GM21423 (cell line): ENCODE data around the gene GLRA3.

Experiments
- ATAC-seq: cut with Tn5 transposase; IDR thresholded peaks from one replicate; pipeline ENCODE4 v1.9.1; 2021; ENCODE audit warnings: mild to moderate bottlenecking, moderate library complexity; ENCODE audit not compliant: unreplicated experiment

The GLRA3 gene

DNA sequence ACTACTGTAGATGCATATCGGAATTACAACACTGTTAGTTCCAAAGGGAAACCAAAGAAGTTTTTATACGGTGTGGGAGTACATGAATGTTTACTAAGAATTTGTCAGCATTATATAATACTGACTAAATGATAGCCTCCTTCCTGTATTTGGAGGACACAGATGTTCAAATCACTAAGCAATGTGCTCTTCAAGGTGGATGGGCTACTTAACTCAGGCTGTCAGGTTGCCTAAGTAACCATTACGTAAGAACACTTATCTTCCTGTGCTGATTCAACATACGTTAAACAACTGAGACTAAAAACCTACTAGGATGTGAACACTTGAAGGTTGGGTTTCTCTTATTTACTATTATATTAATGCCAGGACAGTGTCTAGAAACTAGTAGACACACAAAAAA is 224.8 kb downstream of the GLRA3 start:
- ATAC-seq = no peak

DNA sequence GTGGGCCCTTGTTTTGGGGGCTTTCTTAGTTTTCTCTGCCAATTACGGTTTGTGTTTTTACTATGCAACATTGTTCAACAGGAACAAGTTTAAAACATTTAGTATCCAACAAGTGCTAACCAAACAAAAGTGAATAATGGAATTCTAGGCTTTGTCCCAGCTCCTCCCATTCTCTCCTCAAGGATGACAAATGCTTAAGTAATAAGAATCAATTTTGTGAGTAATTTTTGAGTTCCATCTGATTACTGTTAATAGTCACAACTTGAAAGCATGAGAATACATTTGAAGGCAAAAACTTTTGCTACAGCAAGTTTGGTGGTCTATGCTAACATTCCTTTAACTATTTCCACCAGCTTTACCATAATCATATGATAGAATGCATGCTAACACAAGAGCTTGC is 228.7 kb downstream of the GLRA3 start:
- ATAC-seq = no peak

- ATAC-seq = no peak
These were observed 230.2 kb downstream of the GLRA3 start for GRCh38 chr4:174598800-174599199.

DNA sequence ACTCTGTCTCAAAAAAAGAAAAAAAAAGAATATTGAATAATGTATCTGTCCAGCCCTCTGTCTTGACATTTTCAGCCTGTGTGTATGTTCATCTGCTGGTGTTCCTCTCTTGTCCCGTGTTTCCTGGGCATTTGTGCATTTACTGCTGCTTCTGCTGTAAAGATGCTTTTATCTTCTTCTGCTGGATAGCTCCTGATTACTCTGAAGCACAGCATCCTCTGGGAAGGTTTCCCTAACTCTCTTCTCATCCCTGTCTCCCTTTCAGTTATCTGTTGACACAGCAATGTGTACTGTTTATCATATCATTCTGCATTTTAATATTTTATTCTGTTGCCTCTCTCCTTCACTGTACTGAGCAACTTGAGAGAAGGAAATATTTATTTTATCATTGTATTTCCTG is 232.5 kb downstream of the GLRA3 start:
- ATAC-seq = no peak

DNA sequence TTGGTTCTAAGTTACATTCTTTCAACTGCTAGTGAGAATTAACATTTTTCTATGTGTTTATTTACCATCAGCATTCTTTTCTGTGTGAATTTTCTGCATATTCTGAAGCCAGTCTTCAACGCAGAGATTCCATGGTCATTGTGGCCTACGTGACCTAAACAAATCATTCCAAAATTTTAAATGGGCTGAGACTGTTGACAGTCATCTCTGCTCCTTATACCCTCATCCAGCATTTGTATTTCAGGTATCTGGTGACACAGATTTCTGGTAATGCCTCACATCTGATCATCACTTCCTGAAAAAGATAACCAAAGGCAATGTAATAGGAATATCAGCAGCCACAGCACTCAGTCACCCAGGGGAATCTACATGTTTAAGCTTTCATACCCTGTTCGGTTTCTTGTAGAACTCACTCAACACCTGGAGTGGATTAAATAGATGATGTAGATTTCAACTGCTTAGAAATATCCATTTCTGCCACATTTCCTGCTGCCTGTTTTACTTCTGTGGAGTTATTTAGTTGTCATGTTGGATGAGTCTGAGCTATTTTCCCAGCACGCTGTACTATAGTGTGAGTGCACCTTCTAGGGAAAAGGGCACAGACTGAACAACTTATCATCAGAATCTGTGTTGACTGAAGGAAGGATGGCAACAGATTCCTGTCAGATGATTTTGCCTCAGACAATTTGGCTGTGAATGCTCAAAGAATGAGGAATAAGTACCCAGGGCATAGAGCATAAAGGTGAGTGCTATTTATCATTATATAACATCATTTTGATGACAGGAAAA is 233.7 kb downstream of the GLRA3 start:
- ATAC-seq = no peak

DNA sequence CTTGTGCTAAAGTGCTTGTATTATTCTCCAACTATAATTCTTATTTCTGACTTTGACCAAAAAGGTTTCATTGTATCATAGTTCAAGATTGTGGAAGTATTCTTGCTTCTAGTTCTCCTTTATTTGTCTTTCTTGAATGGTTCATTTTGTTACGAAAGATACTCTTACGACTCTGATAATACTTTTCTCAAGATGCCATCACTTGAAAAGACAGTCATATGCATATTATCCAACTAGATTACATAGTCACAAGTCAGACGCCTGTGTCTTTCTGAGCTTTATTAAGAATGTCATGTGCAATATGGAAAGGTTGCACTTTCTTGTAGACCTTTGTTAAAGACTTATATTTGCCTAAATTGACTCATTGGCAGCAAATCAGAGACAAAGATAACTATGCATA is 235.3 kb downstream of the GLRA3 start:
- no peak for ATAC-seq

DNA sequence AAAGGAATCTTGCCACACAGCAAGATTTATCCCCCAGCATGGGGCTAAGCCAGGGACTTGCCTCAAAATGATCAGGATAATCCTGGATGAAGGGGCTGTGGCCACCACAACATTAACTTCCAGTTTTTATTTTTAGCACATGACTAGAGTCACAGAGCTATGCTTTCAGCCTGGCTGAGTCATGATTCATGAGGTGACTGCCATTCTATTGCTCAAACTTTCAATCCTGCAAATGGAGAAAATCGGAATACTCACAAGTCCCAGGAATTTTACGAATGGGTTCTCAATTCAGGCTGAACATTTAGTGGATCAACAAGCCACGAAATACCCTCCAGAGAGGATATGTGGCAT is 236.1 kb downstream of the GLRA3 start:
- ATAC-seq = no peak

DNA sequence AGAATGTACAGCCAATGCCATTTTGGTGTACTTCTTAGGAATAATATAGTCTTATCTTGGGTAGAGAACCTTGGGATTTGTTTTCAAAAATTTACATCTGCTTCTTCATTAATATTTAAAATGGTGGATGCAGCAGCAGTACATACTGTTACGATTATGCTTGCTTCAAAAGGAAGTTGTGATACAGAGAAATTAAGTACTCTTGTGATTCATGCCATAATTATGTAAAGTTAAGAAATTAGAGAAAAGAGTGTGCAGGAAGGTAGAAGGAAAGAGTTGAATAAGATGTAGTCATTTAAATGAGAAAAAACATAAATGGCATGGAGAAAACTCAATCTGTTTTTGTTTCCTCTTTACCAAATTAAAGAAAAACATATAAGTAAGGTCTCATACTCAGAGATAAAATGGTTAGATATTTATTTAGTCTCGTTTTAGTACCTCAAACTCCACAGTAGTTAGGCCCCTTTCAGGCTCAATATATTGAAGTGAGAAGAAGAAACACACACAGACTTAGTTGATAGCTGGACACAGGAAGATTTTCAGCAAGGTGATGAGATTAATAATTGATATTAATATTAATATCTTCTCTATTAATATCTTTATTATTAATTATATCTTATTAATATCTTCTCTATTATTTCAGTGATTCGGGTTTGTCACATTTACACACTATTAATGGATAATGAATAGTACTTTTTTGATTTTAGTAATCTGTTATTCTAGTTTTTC is 236.6 kb downstream of the GLRA3 start:
- no peak for ATAC-seq

GRCh38 chr4:174591243-174592021 is 237.6 kb downstream of the GLRA3 start:
- peak; percentile 94 for ATAC-seq

DNA sequence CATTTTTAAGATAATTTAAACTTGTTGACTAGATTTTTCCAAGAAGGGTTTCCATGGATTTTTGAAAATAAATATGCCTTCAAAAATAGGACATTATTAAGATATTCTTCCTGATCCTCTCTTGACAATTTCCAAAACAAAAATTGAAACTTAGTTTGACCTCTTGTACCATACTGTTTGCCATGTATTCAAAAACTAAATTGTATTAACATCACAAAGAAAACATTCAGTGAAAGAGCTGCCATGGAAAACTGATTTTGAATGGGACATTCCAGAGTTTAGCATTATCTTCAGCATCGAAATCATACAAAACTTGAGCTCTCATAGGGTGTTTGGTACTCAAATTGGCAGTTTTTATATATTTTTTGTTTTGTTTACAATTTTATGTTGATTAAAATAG is 238.7 kb downstream of the GLRA3 start:
- ATAC-seq = no peak
